ENCODE measurements around the gene FN1.

Gene FN1

DNA sequence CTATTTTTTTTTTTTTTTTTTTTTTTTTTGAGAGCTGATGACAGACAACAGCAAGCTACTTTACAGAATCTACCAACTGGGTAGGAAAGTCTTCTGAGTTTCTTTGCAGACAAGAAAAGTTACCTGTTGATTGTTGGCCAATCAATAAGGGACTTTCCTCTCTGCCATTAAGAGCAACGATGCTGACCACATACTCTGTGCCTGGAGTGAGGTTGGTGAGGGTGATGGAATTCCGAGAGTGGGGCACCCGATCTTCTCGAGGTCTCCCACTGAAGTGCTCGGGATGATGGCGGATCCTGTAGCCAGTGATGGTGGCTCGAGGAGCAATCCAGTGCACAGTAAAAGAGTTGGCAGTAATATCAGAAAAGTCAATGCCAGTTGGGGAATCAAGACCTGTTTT, 49.3 kb downstream of the FN1 start:
- H3K9me3 ChIP-seq (ENCODE audit: control insufficient read depth, low read depth, low read length): no peaks in the 10 kb centered on the region
- H3K36me3 ChIP-seq (ENCODE audit: control insufficient read depth, low read depth, low read length): peaks cover 9% of the 10 kb centered on the region
- H3K4me3 ChIP-seq (ENCODE audit: low read length): no peak overlapping the region
- H3K27me3 ChIP-seq (ENCODE audit: control insufficient read depth, insufficient read depth, low read length): no peaks in the 10 kb centered on the region
- H3K4me1 ChIP-seq (ENCODE audit: control insufficient read depth, low read depth, low read length): peaks cover 10% of the 10 kb centered on the region
- H3K27ac ChIP-seq (ENCODE audit: low read length): no peak overlapping the region
- H3K9ac ChIP-seq (ENCODE audit: low read length): no peak overlapping the region

DNA sequence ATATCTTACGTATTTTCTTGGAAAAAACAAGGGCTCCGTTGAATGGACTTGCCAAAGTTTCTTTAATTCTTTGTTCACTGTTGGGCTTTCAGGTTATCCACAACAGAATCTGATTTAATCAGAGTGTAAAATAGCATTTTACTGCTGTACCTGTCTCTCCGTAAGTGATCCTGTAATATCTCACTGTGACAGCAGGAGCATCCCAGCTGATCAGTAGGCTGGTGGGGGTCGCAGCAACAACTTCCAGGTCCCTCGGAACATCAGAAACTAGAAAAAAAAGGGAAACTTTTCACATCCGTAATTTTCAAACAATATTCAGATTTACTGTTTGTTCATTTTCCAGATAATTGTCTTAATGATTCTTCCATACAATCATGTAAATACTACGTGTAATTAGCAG, 51.2 kb downstream of the FN1 start:
- Histone ChIP-seq H3K4me3 (ENCODE audit: low read length) (no peak overlapping the region), H3K9me3 (ENCODE audit: control insufficient read depth, low read depth, low read length) (no peaks in the 10 kb centered on the region), H3K36me3 (ENCODE audit: control insufficient read depth, low read depth, low read length) (peaks cover 16% of the 10 kb centered on the region), H3K27me3 (ENCODE audit: control insufficient read depth, insufficient read depth, low read length) (no peaks in the 10 kb centered on the region), H3K27ac (ENCODE audit: low read length) (no peak overlapping the region), H3K4me1 (ENCODE audit: control insufficient read depth, low read depth, low read length) (peaks cover 10% of the 10 kb centered on the region), H3K9ac (ENCODE audit: low read length) (no peak overlapping the region)

DNA sequence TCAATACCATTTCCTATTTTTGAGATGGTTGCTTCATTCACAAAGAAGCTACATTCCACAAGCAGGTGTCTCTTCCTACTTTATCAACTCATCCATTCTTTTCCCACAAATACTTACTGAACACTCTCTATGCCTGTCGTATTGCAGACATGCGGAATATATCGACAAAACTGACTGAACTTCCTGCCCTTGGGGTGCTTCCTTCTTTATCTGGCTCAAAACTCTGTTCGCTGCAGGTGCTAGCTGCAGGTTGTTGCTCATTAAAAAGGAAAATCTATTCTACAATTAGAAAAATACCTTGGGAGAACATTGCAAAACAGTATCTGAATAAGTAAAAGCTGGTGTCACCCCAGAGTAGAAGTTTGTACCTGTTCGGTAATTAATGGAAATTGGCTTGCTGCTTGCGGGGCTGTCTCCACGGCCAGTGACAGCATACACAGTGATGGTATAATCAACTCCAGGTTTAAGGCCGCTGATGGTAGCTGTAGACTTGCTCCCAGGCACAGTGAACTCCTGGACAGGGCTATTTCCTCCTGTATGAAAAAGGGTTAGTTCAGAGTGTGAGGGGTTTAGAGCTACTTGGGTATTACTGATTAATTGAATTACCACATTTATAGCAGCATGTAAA, 52.1 kb downstream of the FN1 start:
- Histone ChIP-seq H3K27ac (ENCODE audit: low read length) (no peak overlapping the region), H3K4me3 (ENCODE audit: low read length) (no peak overlapping the region), H3K36me3 (ENCODE audit: control insufficient read depth, low read depth, low read length) (peaks cover 16% of the 10 kb centered on the region), H3K9me3 (ENCODE audit: control insufficient read depth, low read depth, low read length) (no peaks in the 10 kb centered on the region), H3K9ac (ENCODE audit: low read length) (no peak overlapping the region), H3K27me3 (ENCODE audit: control insufficient read depth, insufficient read depth, low read length) (no peaks in the 10 kb centered on the region), H3K4me1 (ENCODE audit: control insufficient read depth, low read depth, low read length) (peaks cover 10% of the 10 kb centered on the region)

DNA sequence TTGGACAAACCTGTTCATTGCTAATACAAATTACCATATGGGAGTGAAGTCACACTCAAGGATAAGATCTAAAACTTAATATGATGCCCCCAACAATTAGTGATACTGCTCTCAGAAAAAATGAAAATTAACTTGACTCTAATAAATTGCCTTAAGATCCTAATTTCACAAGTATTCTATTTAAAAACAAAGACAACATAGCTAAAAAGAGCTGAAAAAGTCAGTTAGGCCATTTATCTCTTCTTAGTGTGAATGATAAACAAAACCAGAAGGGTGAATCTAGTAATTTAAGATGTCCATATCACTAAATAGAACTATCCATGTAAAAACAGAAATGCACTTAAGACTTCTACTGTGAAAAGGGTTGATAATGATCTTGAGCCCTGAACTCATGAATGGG, 53.4 kb downstream of the FN1 start:
- H3K27me3 ChIP-seq (ENCODE audit: control insufficient read depth, insufficient read depth, low read length): no peaks in the 10 kb centered on the region
- H3K36me3 ChIP-seq (ENCODE audit: control insufficient read depth, low read depth, low read length): peaks cover 20% of the 10 kb centered on the region
- H3K4me1 ChIP-seq (ENCODE audit: control insufficient read depth, low read depth, low read length): no peaks in the 10 kb centered on the region
- no peak overlapping the region for H3K9ac ChIP-seq (ENCODE audit: low read length)
- no peak overlapping the region for H3K27ac ChIP-seq (ENCODE audit: low read length)
- H3K4me3 ChIP-seq (ENCODE audit: low read length): no peak overlapping the region
- no peaks in the 10 kb centered on the region for H3K9me3 ChIP-seq (ENCODE audit: control insufficient read depth, low read depth, low read length)

DNA sequence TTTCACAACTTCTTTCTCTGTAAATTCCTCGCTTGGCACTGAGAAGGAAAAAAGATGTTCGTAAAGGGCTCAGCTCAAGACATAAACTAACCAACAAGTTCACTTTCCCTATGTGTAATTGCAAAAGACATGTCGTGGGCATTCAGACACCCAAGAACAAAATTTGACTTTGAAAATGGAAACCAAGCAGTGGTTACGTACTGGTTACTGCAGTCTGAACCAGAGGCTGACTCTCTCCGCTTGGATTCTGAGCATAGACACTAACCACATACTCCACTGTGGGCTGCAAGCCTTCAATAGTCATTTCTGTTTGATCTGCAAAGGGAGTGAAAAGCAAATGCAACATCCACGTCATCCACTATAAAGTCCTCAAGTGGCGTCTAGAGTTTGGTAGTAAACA, 53.9 kb downstream of the FN1 start:
- no peaks in the 10 kb centered on the region for H3K27me3 ChIP-seq (ENCODE audit: control insufficient read depth, insufficient read depth, low read length)
- no peaks in the 10 kb centered on the region for H3K4me1 ChIP-seq (ENCODE audit: control insufficient read depth, low read depth, low read length)
- no peak overlapping the region for H3K4me3 ChIP-seq (ENCODE audit: low read length)
- peaks cover 20% of the 10 kb centered on the region for H3K36me3 ChIP-seq (ENCODE audit: control insufficient read depth, low read depth, low read length)
- no peaks in the 10 kb centered on the region for H3K9me3 ChIP-seq (ENCODE audit: control insufficient read depth, low read depth, low read length)
- no peak overlapping the region for H3K27ac ChIP-seq (ENCODE audit: low read length)
- H3K9ac ChIP-seq (ENCODE audit: low read length): no peak overlapping the region

DNA sequence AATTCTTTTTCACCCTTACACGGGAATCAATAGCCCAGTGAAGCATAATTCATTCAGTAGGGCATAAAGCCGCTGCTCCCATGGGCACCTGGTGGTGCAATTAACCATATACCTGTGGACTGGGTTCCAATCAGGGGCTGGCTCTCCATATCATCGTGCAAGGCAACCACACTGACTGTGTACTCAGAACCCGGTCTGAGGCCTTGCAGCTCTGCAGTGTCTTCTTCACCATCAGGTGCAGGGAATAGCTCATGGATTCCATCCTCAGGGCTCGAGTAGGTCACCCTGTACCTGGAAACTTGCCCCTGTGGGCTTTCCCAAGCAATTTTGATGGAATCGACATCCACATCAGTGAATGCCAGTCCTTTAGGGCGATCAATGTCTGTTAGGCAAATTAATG, 55.2 kb downstream of the FN1 start:
- H3K36me3 ChIP-seq (ENCODE audit: control insufficient read depth, low read depth, low read length): peaks cover 25% of the 10 kb centered on the region
- no peak overlapping the region for H3K9ac ChIP-seq (ENCODE audit: low read length)

DNA sequence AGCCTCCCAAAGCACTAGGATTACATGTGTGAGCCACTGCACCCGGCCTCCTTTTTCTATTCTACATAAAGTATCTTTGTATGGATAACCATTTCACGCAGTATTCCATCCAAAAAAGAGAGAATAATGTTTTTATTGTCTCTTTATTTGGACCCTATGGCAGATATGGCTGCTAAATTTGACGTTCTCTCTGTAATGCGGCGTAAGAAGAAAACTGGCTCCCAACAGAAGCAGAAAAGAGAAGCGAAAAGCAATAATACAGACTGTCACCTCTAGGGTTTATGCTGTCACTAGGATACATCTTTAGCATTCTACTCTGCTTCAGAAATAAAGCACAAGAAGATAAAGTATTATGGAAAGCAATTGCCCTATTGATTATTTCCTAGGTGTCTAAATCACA, 55.9 kb downstream of the FN1 start:
- no peak overlapping the region for H3K4me3 ChIP-seq (ENCODE audit: low read length)
- no peaks in the 10 kb centered on the region for H3K9me3 ChIP-seq (ENCODE audit: control insufficient read depth, low read depth, low read length)
- H3K27me3 ChIP-seq (ENCODE audit: control insufficient read depth, insufficient read depth, low read length): no peaks in the 10 kb centered on the region
- H3K27ac ChIP-seq (ENCODE audit: low read length): no peak overlapping the region
- no peaks in the 10 kb centered on the region for H3K4me1 ChIP-seq (ENCODE audit: control insufficient read depth, low read depth, low read length)
- peaks cover 24% of the 10 kb centered on the region for H3K36me3 ChIP-seq (ENCODE audit: control insufficient read depth, low read depth, low read length)
- no peak overlapping the region for H3K9ac ChIP-seq (ENCODE audit: low read length)

More for the DNA sequence above, 55.2 kb downstream of the FN1 start:
- Histone ChIP-seq H3K4me3 (ENCODE audit: low read length) (no peak overlapping the region), H3K4me1 (ENCODE audit: control insufficient read depth, low read depth, low read length) (no peaks in the 10 kb centered on the region), H3K9me3 (ENCODE audit: control insufficient read depth, low read depth, low read length) (no peaks in the 10 kb centered on the region), H3K27ac (ENCODE audit: low read length) (no peak overlapping the region), H3K27me3 (ENCODE audit: control insufficient read depth, insufficient read depth, low read length) (no peaks in the 10 kb centered on the region)

DNA sequence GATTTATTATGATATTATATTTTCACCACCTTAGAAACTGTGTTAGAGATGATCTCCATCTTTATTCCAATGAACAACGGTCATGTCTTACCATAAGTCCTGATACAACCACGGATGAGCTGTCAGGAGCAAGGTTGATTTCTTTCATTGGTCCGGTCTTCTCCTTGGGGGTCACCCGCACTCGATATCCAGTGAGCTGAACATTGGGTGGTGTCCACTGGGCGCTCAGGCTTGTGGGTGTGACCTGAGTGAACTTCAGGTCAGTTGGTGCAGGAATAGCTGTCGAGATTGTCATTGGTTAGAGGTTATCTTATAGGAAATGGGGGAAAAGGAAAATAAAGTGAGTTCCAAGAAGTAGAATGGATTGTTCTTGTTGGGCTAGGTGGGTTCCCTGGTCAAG, 56.8 kb downstream of the FN1 start:
- H3K4me1 ChIP-seq (ENCODE audit: control insufficient read depth, low read depth, low read length): no peaks in the 10 kb centered on the region
- peaks cover 27% of the 10 kb centered on the region for H3K36me3 ChIP-seq (ENCODE audit: control insufficient read depth, low read depth, low read length)
- H3K9ac ChIP-seq (ENCODE audit: low read length): no peak overlapping the region
- H3K27ac ChIP-seq (ENCODE audit: low read length): no peak overlapping the region
- no peaks in the 10 kb centered on the region for H3K9me3 ChIP-seq (ENCODE audit: control insufficient read depth, low read depth, low read length)
- H3K4me3 ChIP-seq (ENCODE audit: low read length): no peak overlapping the region
- no peaks in the 10 kb centered on the region for H3K27me3 ChIP-seq (ENCODE audit: control insufficient read depth, insufficient read depth, low read length)

DNA sequence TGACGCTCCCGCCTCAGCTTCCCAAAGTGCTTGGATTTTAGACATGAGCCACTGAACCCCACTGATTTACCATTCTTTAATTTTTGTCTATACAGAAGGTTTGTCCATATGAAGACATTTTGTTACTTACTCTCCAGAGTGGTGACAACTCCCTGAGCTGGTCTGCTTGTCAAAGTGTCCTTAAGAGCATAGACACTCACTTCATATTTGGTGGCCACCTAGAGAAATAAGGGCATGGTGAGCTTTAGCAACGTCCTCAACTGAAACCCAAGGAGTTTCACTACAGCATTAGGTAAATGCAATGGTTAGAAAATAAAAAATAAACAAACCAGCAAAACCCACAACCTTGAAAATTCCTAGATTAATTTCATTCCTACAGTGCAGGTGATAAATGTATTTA, 57.8 kb downstream of the FN1 start:
- no peak overlapping the region for H3K4me3 ChIP-seq (ENCODE audit: low read length)
- no peak overlapping the region for H3K9ac ChIP-seq (ENCODE audit: low read length)
- H3K9me3 ChIP-seq (ENCODE audit: control insufficient read depth, low read depth, low read length): no peaks in the 10 kb centered on the region
- H3K27me3 ChIP-seq (ENCODE audit: control insufficient read depth, insufficient read depth, low read length): no peaks in the 10 kb centered on the region
- H3K27ac ChIP-seq (ENCODE audit: low read length): no peak overlapping the region
- H3K36me3 ChIP-seq (ENCODE audit: control insufficient read depth, low read depth, low read length): peaks cover 30% of the 10 kb centered on the region
- no peaks in the 10 kb centered on the region for H3K4me1 ChIP-seq (ENCODE audit: control insufficient read depth, low read depth, low read length)

DNA sequence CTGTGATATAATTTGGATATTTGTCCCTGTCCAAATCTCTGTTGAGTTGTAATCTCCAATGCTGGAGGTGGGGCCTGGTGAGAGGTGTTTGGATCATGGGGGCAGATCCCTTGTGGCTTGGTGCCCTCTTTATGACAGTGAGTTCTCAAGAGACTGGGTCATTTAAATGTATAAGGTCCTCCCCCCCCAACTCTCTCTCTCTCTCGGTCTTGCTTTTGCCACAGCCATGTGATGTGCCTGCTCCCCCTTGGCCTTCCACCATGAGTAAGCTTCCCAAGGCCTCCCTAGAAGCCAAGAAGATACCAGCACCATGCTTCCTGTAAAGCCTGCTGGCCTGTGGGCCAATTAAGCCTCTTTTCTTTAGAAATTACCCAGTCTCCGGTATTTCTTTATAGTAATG, 58.6 kb downstream of the FN1 start:
- Histone ChIP-seq H3K27me3 (ENCODE audit: control insufficient read depth, insufficient read depth, low read length) (no peaks in the 10 kb centered on the region), H3K36me3 (ENCODE audit: control insufficient read depth, low read depth, low read length) (peaks cover 30% of the 10 kb centered on the region), H3K27ac (ENCODE audit: low read length) (no peak overlapping the region), H3K9ac (ENCODE audit: low read length) (no peak overlapping the region), H3K9me3 (ENCODE audit: control insufficient read depth, low read depth, low read length) (no peaks in the 10 kb centered on the region), H3K4me3 (ENCODE audit: low read length) (no peak overlapping the region), H3K4me1 (ENCODE audit: control insufficient read depth, low read depth, low read length) (no peaks in the 10 kb centered on the region)

DNA sequence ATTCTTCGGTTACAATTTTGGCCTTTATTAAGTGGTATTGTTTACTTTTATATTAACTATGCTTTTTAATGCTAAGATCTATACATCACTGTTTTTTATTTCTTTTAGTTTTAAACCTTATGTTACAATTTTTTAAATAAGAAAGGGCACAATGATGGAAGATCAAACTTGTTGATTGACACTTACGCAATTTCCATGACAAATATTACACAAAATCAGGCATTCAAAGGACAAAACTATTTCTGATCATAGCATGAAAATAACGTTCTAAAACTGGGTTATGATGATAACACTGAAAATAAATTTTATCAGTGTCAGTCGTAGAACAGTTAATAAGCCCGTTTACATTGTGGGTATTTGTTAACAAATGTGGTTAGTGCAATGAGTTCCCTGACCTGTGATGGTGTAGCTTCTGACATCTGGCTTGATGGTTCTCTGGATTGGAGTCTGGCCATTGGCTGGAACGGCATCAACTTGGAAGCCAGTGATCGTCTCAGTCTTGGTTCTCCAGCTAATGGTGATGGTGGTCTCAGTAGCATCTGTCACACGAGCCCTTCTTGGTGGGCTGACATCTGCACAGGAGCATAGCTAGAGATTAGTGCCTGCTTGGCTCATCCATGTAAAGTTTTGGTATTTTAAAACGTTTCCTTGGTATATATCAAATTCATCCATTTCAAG, 59.6 kb downstream of the FN1 start:
- Histone ChIP-seq H3K27ac (ENCODE audit: low read length) (no peak overlapping the region), H3K9me3 (ENCODE audit: control insufficient read depth, low read depth, low read length) (no peaks in the 10 kb centered on the region), H3K27me3 (ENCODE audit: control insufficient read depth, insufficient read depth, low read length) (no peaks in the 10 kb centered on the region), H3K36me3 (ENCODE audit: control insufficient read depth, low read depth, low read length) (peaks cover 30% of the 10 kb centered on the region), H3K9ac (ENCODE audit: low read length) (no peak overlapping the region), H3K4me3 (ENCODE audit: low read length) (no peak overlapping the region), H3K4me1 (ENCODE audit: control insufficient read depth, low read depth, low read length) (no peaks in the 10 kb centered on the region)

DNA sequence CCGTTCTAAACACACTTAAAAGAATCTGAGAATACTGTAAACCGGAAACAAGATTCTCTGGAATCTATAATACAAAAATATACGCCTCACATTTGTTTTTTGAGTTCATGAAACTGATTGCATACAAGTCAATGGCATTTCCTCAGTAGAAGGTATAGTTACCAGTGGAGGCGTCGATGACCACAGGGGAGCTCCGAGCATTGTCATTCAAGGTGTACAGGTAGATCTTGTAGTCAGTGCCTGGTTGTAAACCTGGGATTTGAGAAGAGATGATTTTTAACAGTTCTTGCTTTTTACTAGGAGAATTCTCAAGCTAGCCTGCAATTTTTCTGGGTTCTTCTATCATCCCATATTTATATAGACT, 60.4 kb downstream of the FN1 start:
- H3K4me1 ChIP-seq (ENCODE audit: control insufficient read depth, low read depth, low read length): no peaks in the 10 kb centered on the region
- no peaks in the 10 kb centered on the region for H3K9me3 ChIP-seq (ENCODE audit: control insufficient read depth, low read depth, low read length)
- H3K36me3 ChIP-seq (ENCODE audit: control insufficient read depth, low read depth, low read length): peaks cover 27% of the 10 kb centered on the region
- H3K27me3 ChIP-seq (ENCODE audit: control insufficient read depth, insufficient read depth, low read length): no peaks in the 10 kb centered on the region
- no peak overlapping the region for H3K9ac ChIP-seq (ENCODE audit: low read length)
- H3K4me3 ChIP-seq (ENCODE audit: low read length): no peak overlapping the region
- H3K27ac ChIP-seq (ENCODE audit: low read length): no peak overlapping the region
